Fibroblast of mammary gland (primary cell): ENCODE data around the gene MYBPC2.
A peak's percentile ranks its signal among the peaks of the same experiment; 100 is the strongest.

ENCODE experiments used
- DNase-seq: peaks from one replicate; pipeline ENCODE4 v3.0.0-alpha.2; 2010; ENCODE audit warnings: low read depth
- H3K4me3 ChIP-seq: 2 replicates; pipeline ENCODE4 v1.5.1; 2011; ENCODE audit warnings: low read depth, mild to moderate bottlenecking, low read length, moderate library complexity; ENCODE audit not compliant: control insufficient read depth
- CTCF ChIP-seq: conservative IDR thresholded peaks from 2 replicates; pipeline ENCODE4 v1.5.1; 2011; ENCODE audit warnings: low read depth, low read length, inconsistent platforms; ENCODE audit not compliant: control insufficient read depth, insufficient read depth

Gene MYBPC2

DNA sequence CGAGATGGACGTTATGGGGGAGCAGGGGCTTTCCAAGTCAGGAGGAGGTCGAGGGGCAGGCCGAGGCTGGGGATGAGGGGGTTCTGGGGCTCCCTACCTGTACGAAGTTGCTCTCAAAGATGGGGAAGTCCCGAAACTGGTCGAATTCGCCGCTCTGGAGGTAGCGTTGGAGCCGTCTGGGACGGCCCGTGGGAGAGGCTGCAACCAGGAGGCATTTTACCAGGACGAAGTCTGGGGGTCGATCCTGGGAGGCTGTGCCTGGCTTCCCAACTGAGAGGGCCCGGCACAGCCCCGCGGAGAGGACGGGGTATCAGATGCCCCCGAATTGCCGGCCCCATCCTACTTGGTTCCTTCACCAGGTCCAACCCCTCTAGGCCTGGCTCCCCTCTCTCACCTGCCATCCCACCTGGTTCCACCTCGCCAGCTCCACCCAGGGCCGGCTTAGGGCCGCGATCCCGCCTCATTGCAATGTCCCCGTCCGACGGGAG is 43.1 kb downstream of the MYBPC2 start:
- no peak for DNase-seq
- no peak for TF ChIP-seq CTCF
- no peak overlapping the region for H3K4me3 ChIP-seq

GRCh38 chr19:50476224-50476906 is 43.7 kb downstream of the MYBPC2 start, which contains the start of the genes EMC10 and GARIN5A:
EMC10 (plus strand) TSS chr19:50476507; CDS start chr19:50476545, 38 bp downstream.
GARIN5A (minus strand) TSS chr19:50476848; CDS start chr19:50476388, 460 bp downstream.
- H3K4me3 ChIP-seq: peak within 1 kb of the TSS; percentile 83
- DNase-seq: peak; percentile 89
- TF ChIP-seq CTCF: no peak

- no peak for TF ChIP-seq CTCF
- no peak for DNase-seq
- H3K4me3 ChIP-seq: peak overlapping the region; percentile 83
Measured at GRCh38 chr19:50476907-50477238, 44.2 kb downstream of the MYBPC2 start.

DNA sequence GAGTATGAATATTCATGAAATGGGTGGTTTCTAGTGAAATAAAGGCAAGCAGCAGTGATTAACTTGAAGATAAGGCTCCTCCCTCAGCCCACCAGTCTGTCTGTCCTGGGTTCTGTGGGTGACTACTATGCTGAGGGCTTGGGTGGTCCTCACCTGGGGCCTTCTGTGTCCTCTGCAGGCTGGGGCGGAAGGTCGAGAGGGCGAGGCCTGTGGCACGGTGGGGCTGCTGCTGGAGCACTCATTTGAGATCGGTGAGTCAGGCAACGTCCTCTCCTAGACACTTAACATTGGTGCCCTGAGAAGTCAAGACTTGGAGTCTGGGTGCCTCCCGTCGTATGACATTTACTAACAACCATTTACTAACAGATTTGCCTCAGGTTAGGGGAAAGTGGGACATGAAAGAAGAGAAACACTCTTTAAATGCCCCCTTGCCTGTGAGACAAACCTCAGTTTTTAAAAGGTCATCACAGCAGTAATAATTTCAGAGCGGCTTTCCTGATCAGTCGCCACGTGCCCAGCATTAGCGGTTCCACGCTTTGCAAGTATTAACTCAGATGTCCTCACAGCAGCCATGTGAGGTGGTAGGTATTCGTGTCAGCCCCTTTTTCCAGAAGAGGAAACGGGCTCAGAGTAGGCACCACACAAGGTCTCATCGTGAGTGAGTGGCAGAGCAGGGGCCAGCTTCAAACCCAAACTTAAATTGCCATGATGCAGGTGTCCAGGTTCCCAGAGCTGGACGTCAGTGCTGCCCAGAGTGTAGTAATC is 45.2 kb downstream of the MYBPC2 start:
- no peak for TF ChIP-seq CTCF
- H3K4me3 ChIP-seq: no peak overlapping the region
- no peak for DNase-seq

DNA sequence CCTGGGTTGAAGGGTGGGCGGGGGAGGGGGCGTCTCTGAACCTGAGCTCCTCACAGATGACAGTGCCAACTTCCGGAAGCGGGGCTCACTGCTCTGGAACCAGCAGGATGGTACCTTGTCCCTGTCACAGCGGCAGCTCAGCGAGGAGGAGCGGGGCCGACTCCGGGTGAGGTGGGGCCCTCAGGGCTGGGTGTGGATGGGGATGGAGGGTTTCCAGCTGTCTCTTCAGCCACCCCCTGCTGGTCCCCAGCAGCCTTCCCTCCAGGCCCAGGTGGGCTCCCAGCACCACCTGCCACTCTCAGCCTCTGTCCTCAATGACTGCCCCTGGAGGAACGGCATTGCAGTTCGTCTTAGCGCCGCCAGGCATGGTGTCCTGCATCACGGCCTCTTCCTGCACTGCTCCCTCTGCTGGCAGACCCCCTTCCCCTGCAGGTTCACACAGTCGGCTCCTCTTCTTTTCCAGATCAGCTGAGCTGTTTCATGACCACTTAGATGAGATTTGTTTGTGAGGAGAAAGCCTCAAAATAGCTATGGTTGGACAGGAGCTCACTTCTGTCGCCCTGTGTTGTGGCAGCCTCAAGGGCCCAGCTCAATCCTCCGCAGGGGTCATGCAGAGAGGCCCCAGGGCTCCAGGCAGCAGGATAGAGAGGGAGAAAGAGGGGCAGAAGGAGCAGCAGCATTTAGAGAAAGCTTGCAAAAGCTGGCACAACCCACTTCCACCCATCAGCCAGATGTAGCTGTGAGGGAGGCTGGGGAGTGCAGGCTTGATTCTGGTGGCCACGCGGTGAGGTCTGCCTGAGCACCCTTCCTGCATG is 46.4 kb downstream of the MYBPC2 start:
- peak; percentile 74 for TF ChIP-seq CTCF
- no peak overlapping the region for H3K4me3 ChIP-seq
- DNase-seq: peak; percentile 54

DNA sequence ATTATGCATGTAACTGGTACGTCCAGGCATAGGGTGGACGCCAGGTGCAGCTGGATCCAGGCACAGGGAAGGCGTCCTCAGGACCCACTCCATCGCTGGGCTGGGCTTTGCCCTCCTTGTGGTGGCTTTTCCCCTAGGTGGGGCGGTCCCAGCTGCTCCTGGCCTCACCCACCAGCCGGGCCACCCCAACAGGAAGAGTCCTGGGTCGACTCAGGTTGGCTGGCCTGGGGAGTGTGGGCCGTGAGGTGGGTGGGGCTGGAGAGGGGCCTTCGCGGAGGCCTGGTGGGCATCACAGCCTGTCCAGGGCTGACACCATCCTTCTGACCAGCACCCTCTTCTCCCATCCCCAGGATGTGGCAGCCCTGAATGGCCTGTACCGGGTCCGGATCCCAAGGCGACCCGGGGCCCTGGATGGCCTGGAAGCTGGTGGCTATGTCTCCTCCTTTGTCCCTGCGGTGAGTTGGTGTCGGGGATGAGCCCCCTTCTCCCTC is 47.1 kb downstream of the MYBPC2 start:
- H3K4me3 ChIP-seq: no peak overlapping the region
- TF ChIP-seq CTCF: no peak

More for the DNA sequence above, 47.1 kb downstream of the MYBPC2 start:
- no peak for DNase-seq
